ENCODE measurements around the gene CYTL1. TPM values are rescaled to one million over a fixed set of nuclear protein-coding genes. Genes with fewer than 3 reads are reported as not detected.

The CYTL1 gene
- total and polyA plus RNA-seq, 2 of the 13 experiments (the other 11 are each of a cell fraction or from before 2014, with no cell fraction given): not detected

GRCh38 chr4:4987656-4988055 lies 31.6 kb downstream of the CYTL1 start:
- Histone ChIP-seq H3K27ac (ENCODE audit: extremely low read length, insufficient read depth, low read length) (no peak overlapping the region), H4K20me1 (ENCODE audit: insufficient read depth, low read length) (no peaks in the 10 kb centered on the region), H3K9ac (ENCODE audit: insufficient read depth, low read depth, low read length) (no peak overlapping the region), H3K4me2 (ENCODE audit: low read depth, low read length) (no peak overlapping the region), H3K36me3 (replicated peaks in 1 of 2; ENCODE audit: control insufficient read depth in 1 of 2, insufficient read depth in 2 of 2, low read length in 2 of 2) (no peaks in the 10 kb centered on the region), H3K4me1 (ENCODE audit: insufficient read depth, low read length) (no peaks in the 10 kb centered on the region), H3K9me3 (ENCODE audit: low read length) (no peaks in the 10 kb centered on the region), H3K79me2 (ENCODE audit: insufficient read depth, low read length) (no peaks in the 10 kb centered on the region), H3K4me3 (replicated peaks in 1 of 3; ENCODE audit: insufficient read depth in 1 of 3, low read depth in 2 of 3, low read length in 3 of 3) (no peak overlapping the region), H2AFZ (ENCODE audit: low read length) (no peak overlapping the region), H3K27me3 (ENCODE audit: control insufficient read depth in 1 of 2, insufficient read depth in 2 of 2, low read length in 2 of 2) (peaks cover 6 to 11% of the 10 kb centered on the region in 2 experiments; a peak in 4 of 5 replicates)
- intact Hi-C loops (cut with micrococcal nuclease; ENCODE audit: unreplicated experiment) (no loop called here), in situ Hi-C loops (cut with HindIII; ENCODE audit: extremely low pct_ligation_motif_present, low pct_unique_long_range_greater_than_20kb) (loop anchor here (25.0 kb wide), 1 partner anchor 825 kb away; no protein-coding TSS in a partner anchor)
- ATAC-seq: no peak
- ChIA-PET POLR2A (no interaction called here), CTCF (ENCODE audit: low intra/inter-chr PET ratio, low total read pairs) (no interaction called here)
- TF ChIP-seq ZNF800 (CRISPR knock-in tag; IDR thresholded peaks at IDR 0.05) (no peak), NCOA2 (CRISPR knock-in tag; IDR thresholded peaks at IDR 0.05) (no peak), ZFP36L1 (CRISPR knock-in tag; IDR thresholded peaks at IDR 0.05) (no peak), ZNF775 (CRISPR knock-in tag; IDR thresholded peaks at IDR 0.05; ENCODE audit: borderline replicate concordance) (no peak), ZGPAT (CRISPR knock-in tag; IDR thresholded peaks at IDR 0.05) (no peak)
- no peak for FAIRE-seq
- 31% methylated on average over 6 of the region's 10 CpGs for WGBS (ENCODE audit: low lambda C conversion rate)
- no TSS peak for BruUV-seq (replicated peaks)
- no peak for DNase-seq (ENCODE audit: low spot score)
